ENCODE measurements around the gene NCOA1.

- no peak for TF ChIP-seq POLR2A (IDR thresholded peaks at IDR 0.05)
- no peak for TF ChIP-seq POLR2AphosphoS5 (IDR thresholded peaks at IDR 0.05; ENCODE audit: insufficient read depth in 1 of 2, low read depth in 1 of 2)
Observed at GRCh38 chr2:24551016-24551415, 60.0 kb downstream of the NCOA1 start.

All from vagina (tissue), 2 donors.